Measurements from ENCODE around the gene DSCAM.

DSCAM gene

GRCh38 chr21:40466893-40467483 is 380.0 kb downstream of the DSCAM start:
- no peaks in the 10 kb centered on the region for H3F3A ChIP-seq (ENCODE audit: insufficient read depth, low read length)
- no peak overlapping the region for H3K4me3 ChIP-seq (ENCODE audit: low read depth, low read length, poor library complexity, severe bottlenecking)
- no peak overlapping the region for H3K4me2 ChIP-seq (ENCODE audit: low read length)
- no peak overlapping the region for H3K27ac ChIP-seq (ENCODE audit: low read depth, low read length, poor library complexity, severe bottlenecking)
- H3K4me1 ChIP-seq (ENCODE audit: insufficient read depth, low read length, severe bottlenecking) = no peaks in the 10 kb centered on the region
- TF ChIP-seq EZH2 (IDR thresholded peaks at IDR 0.05; ENCODE audit: borderline replicate concordance, low read length) (no peak), CTCF (IDR thresholded peaks at IDR 0.05; ENCODE audit: low read length) (peak; percentile 58)
- no peak overlapping the region for H3K9ac ChIP-seq (ENCODE audit: low read length)
- H3K9me2 ChIP-seq (ENCODE audit: low read depth, low read length) = no peaks in the 10 kb centered on the region
- no peaks in the 10 kb centered on the region for H4K20me1 ChIP-seq (ENCODE audit: insufficient read depth, low read length)
- no peaks in the 10 kb centered on the region for H3K79me2 ChIP-seq (ENCODE audit: insufficient read depth, low read length)
- H3K36me3 ChIP-seq (ENCODE audit: insufficient read depth, low read length) = no peaks in the 10 kb centered on the region
- no peaks in the 10 kb centered on the region for H3K9me3 ChIP-seq (ENCODE audit: low read length)
- no peaks in the 10 kb centered on the region for H3K27me3 ChIP-seq (ENCODE audit: insufficient read depth, low read length)
- no peak overlapping the region for H2AFZ ChIP-seq (ENCODE audit: low read length)

DNA sequence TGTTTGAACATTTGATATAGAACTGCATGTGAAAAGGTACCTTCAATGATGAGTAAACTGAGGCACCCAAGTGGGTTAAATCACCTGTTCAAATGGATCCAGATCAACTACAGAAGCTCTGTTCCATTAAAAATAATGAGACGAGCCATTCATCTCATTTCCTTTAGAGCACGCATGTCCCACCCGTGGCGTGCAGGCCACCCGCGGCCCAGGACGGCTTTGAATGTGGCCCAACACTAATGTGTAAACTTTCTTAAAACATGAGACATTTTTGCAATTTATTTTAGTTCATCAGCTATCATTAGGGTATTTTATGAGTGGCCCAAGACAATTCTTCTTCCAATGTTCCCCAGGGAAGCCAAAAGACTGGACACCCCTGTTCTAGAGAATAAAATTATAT is 381.6 kb downstream of the DSCAM start:
- H3K9me3 ChIP-seq (ENCODE audit: low read length) = no peaks in the 10 kb centered on the region
- H3K79me2 ChIP-seq (ENCODE audit: insufficient read depth, low read length) = no peaks in the 10 kb centered on the region
- TF ChIP-seq CTCF (IDR thresholded peaks at IDR 0.05; ENCODE audit: low read length) (no peak), EZH2 (IDR thresholded peaks at IDR 0.05; ENCODE audit: borderline replicate concordance, low read length) (no peak)
- H2AFZ ChIP-seq (ENCODE audit: low read length) = no peak overlapping the region
- H3K27ac ChIP-seq (ENCODE audit: low read depth, low read length, poor library complexity, severe bottlenecking) = no peak overlapping the region
- no peaks in the 10 kb centered on the region for H3K36me3 ChIP-seq (ENCODE audit: insufficient read depth, low read length)
- H3K9ac ChIP-seq (ENCODE audit: low read length) = no peak overlapping the region
- H3F3A ChIP-seq (ENCODE audit: insufficient read depth, low read length) = no peaks in the 10 kb centered on the region
- no peaks in the 10 kb centered on the region for H3K4me1 ChIP-seq (ENCODE audit: insufficient read depth, low read length, severe bottlenecking)
- no peaks in the 10 kb centered on the region for H3K9me2 ChIP-seq (ENCODE audit: low read depth, low read length)
- no peaks in the 10 kb centered on the region for H4K20me1 ChIP-seq (ENCODE audit: insufficient read depth, low read length)
- H3K4me3 ChIP-seq (ENCODE audit: low read depth, low read length, poor library complexity, severe bottlenecking) = no peak overlapping the region
- no peaks in the 10 kb centered on the region for H3K27me3 ChIP-seq (ENCODE audit: insufficient read depth, low read length)
- no peak overlapping the region for H3K4me2 ChIP-seq (ENCODE audit: low read length)

DNA sequence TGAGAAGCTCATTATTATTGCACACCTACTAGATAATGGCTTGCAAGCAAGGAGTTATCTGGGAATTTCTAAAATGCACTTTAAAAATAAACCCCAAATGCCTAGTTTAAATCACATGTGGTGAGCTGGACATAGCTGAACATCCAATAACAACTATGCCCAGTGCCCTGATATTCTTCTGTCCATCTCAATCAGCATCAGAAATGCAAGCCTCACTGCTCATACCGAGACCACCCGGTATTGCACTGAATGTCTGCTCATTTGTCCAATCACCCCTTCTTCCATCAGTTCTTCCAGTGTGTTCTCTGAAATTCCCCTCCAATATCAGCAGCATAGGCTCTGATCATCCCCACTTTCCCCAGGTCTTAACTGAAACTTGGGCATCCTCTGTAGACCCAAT is 383.8 kb downstream of the DSCAM start:
- no peak overlapping the region for H3K4me2 ChIP-seq (ENCODE audit: low read length)
- no peak overlapping the region for H2AFZ ChIP-seq (ENCODE audit: low read length)
- no peaks in the 10 kb centered on the region for H3K79me2 ChIP-seq (ENCODE audit: insufficient read depth, low read length)
- H3K27ac ChIP-seq (ENCODE audit: low read depth, low read length, poor library complexity, severe bottlenecking) = no peak overlapping the region
- no peaks in the 10 kb centered on the region for H3K27me3 ChIP-seq (ENCODE audit: insufficient read depth, low read length)
- no peaks in the 10 kb centered on the region for H3K9me3 ChIP-seq (ENCODE audit: low read length)
- no peak overlapping the region for H3K9ac ChIP-seq (ENCODE audit: low read length)
- no peaks in the 10 kb centered on the region for H3K36me3 ChIP-seq (ENCODE audit: insufficient read depth, low read length)
- TF ChIP-seq CTCF (IDR thresholded peaks at IDR 0.05; ENCODE audit: low read length) (no peak), EZH2 (IDR thresholded peaks at IDR 0.05; ENCODE audit: borderline replicate concordance, low read length) (no peak)
- no peaks in the 10 kb centered on the region for H3K4me1 ChIP-seq (ENCODE audit: insufficient read depth, low read length, severe bottlenecking)
- H3K4me3 ChIP-seq (ENCODE audit: low read depth, low read length, poor library complexity, severe bottlenecking) = no peak overlapping the region
- no peaks in the 10 kb centered on the region for H3K9me2 ChIP-seq (ENCODE audit: low read depth, low read length)
- no peaks in the 10 kb centered on the region for H4K20me1 ChIP-seq (ENCODE audit: insufficient read depth, low read length)
- H3F3A ChIP-seq (ENCODE audit: insufficient read depth, low read length) = no peaks in the 10 kb centered on the region

All from OCI-LY1 (cell line).